Lower leg skin (tissue), 4 donors: Measurements from ENCODE around the gene RTF2. TPM values are rescaled to one million over a fixed set of nuclear protein-coding genes. Genes with fewer than 3 reads are reported as not detected.

Source experiments
- DNase-seq, 2 donors: peaks; one replicate each; pipeline ENCODE4 v3.0.0-alpha.2; 2019; ENCODE audit warnings: low spot score in 2 of 2
- H3K4me3 ChIP-seq: fragments of 200-600 bp; sonication (generic); 2 replicates; pipeline ENCODE4 v1.5.1; 2017; ENCODE audit warnings: mild to moderate bottlenecking, low read depth; ENCODE audit not compliant: poor library complexity, severe bottlenecking
- POLR2A ChIP-seq, 2 donors: fragments of 450-650 bp; IDR thresholded peaks; one replicate each; pipeline ENCODE4 v1.6.1; 2016 to 2017; ENCODE audit warnings: antibody characterized with exemption in 2 of 2, mild to moderate bottlenecking in 1 of 2, moderate library complexity in 1 of 2
- WGBS, 2 donors: methylation state at CpG; one replicate each; pipeline ENCODE4 v1.1.5; 2018; 5-methylcytosine and 5-hydroxymethylcytosine counted together
- intact Hi-C: fragments of 100-400 bp; cut with DNase I; formaldehyde crosslinking; loops from one replicate; pipeline ENCODE4 v1.15.0; 2023; ENCODE audit warnings: low total_unique reads
- total RNA-seq, 4 donors: library from RNA; depleted of rRNA; stranded (reverse); fragments of >200 nt; gene quantifications; one replicate each; pipeline ENCODE4 v1.1.0, GENCODE V29; 2016
- TF ChIP-seq, protein P1 (sequence below), 3 donors: fragments of 450-650 bp; IDR thresholded peaks; one replicate each; pipeline ENCODE4 v1.5.1; 2016; ENCODE audit warnings: antibody characterized with exemption in 3 of 3, mild to moderate bottlenecking in 3 of 3, moderate library complexity in 2 of 3

RTF2 gene
- total RNA-seq, 4 donors from 2014 or later, result 37.0 to 57.8 (median 47.9) TPM

DNA sequence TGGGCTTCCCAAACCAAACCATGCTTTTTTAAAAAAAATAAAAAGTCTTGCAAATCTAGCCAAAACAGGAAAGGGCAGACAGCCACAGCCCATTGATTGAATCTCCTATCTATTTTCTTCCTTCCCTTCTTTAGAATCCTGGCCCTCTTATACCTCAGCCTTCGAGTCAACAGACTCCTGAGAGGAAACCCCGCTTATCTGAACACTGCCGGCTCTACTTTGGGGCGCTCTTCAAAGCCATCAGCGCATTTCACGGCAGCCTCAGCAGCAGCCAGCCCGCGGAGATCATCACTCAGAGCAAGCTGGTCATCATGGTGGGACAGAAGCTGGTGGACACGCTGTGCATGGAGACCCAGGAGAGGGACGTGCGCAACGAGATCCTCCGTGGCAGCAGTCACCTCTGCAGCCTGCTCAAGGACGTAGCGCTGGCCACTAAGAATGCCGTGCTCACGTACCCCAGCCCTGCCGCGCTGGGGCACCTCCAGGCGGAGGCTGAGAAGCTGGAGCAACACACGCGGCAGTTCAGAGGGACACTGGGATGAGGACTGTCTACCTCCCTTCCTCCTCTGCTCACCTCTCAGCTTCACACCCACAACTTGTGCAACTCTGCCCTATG, 10.1 kb upstream of the RTF2 start:
- no peak overlapping the region for H3K4me3 ChIP-seq
- TF ChIP-seq POLR2A (IDR thresholded peaks at IDR 0.05), result no peak
- TF ChIP-seq, protein P1, sequence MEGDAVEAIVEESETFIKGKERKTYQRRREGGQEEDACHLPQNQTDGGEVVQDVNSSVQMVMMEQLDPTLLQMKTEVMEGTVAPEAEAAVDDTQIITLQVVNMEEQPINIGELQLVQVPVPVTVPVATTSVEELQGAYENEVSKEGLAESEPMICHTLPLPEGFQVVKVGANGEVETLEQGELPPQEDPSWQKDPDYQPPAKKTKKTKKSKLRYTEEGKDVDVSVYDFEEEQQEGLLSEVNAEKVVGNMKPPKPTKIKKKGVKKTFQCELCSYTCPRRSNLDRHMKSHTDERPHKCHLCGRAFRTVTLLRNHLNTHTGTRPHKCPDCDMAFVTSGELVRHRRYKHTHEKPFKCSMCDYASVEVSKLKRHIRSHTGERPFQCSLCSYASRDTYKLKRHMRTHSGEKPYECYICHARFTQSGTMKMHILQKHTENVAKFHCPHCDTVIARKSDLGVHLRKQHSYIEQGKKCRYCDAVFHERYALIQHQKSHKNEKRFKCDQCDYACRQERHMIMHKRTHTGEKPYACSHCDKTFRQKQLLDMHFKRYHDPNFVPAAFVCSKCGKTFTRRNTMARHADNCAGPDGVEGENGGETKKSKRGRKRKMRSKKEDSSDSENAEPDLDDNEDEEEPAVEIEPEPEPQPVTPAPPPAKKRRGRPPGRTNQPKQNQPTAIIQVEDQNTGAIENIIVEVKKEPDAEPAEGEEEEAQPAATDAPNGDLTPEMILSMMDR (IDR thresholded peaks at IDR 0.05), result no peak
- DNase-seq, result no peak
- WGBS, 2 donors, result 81 to 85% methylated on average over 18 to 22 of the region's 22 CpGs
- intact Hi-C loops, result no loop called here

DNA sequence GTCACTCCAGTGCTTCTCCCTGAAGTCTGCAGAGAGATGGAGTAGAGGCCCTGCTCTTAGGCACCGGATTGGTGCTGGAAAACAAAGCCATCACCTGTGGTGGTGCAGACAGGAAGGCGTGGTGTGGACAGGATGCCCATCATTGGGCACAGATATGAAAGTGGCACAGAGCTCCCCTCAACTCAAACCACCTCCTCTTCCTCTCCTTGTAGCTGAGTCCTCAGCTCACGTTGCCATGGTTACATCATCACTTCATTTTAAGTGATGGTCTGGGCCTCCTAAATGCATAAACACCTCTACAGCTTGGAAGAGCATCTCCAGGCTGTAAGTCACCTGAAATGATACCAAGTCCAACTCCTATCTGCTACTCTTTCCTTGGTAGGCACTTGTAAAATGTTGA, 8.0 kb upstream of the RTF2 start:
- intact Hi-C loops, result no loop called here
- TF ChIP-seq, protein P1 (IDR thresholded peaks at IDR 0.05), result no peak
- TF ChIP-seq POLR2A (IDR thresholded peaks at IDR 0.05), result no peak

DNA sequence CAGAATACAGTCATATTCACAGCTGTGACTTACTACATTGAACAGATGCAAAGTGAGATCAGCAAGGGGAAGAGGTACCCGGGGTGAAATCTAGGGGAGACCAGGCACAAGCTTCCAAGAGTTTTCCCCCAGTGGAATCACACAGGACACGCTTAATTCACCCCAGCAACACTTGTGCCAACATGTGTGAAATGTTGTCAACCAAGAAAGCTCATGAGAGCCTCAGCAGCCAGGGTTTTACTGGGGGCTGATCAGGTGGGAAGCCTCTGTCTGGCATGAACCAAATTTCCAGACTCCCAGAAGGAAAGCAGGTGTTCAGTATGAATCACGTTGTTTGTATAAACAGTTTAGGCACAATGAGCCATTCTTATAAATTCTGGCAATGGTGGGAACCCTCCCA, 6.9 kb upstream of the RTF2 start:
- no peak for TF ChIP-seq POLR2A (IDR thresholded peaks at IDR 0.05)
- TF ChIP-seq, protein P1 (IDR thresholded peaks at IDR 0.05), result no peak
- no peak overlapping the region for H3K4me3 ChIP-seq
- 59 to 65% methylated on average over 3 of the region's 3 CpGs for WGBS, 2 donors
- intact Hi-C loops, result no loop called here
- DNase-seq, result no peak

More for the DNA sequence above, 8.0 kb upstream of the RTF2 start:
- 77% methylated on average over 3 of the region's 3 CpGs for WGBS, 2 donors
- DNase-seq, result no peak
- H3K4me3 ChIP-seq, result no peak overlapping the region

DNA sequence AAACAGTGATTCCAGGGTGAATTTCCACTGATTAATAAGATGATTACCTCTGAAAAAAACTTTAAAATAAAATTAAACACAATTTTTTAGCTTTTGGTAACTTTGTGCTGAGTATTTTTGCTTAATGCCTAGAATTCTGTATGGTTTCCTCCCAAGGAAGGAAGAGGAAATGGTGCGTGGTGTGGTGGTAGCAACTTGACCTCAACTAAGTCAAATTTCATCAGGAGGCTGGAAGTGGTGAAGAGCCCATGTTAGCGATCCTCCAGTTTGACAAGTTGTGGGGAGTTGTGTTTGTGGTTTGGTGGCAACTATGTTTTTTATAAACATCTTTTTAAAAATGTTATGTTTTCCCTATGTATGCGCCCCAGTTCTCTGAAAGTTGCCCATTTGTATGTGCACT, 5.0 kb upstream of the RTF2 start:
- intact Hi-C loops, result no loop called here

DNA sequence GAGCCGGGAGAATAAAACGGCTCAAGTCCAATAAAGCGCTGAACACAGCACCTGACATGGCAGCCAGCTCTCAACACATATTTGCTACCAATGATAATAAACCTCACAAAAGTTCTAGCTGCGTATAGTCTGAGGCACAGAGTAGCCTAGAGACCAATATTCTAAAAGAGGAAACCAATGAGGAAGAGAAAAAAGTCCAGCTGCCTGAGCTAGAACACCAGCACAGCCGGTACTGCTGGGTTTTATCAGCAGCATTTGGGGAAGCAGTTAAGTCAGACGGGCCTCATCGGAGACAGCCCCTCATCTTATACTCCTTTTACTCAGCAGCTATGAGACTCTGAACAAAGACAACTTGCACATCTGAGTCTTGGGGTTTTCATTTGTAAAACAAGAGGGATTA, 2.4 kb upstream of the RTF2 start:
- WGBS, 2 donors, result 58 to 70% methylated on average over 7 of the region's 7 CpGs
- no peak for TF ChIP-seq POLR2A (IDR thresholded peaks at IDR 0.05)
- TF ChIP-seq, protein P1 (IDR thresholded peaks at IDR 0.05), result no peak
- intact Hi-C loops, result no loop called here
- DNase-seq, result no peak
- no peak overlapping the region for H3K4me3 ChIP-seq

More for the DNA sequence above, 5.0 kb upstream of the RTF2 start:
- no peak overlapping the region for H3K4me3 ChIP-seq
- TF ChIP-seq POLR2A (IDR thresholded peaks at IDR 0.05), result no peak
- TF ChIP-seq, protein P1 (IDR thresholded peaks at IDR 0.05), result no peak
- no peak for DNase-seq
- 72 to 74% methylated on average over 3 of the region's 3 CpGs for WGBS, 2 donors

DNA sequence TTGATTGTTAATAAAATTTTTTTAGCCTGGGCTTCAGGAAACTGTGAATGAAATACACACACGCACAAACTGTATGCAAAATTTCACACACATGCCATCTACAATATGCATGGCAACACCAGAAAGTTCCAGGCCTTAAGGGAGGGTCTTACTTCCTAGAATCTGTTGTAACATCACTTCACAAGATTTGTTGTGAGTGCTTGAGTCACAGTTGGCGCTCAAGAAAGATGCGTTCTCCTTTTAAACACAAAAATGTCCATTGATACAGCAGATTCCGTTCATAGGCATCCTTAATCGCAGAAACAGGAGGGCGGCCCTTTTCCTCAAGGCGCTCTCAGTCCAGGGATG, 485 bp upstream of the RTF2 start:
- intact Hi-C loops, result no loop called here
- H3K4me3 ChIP-seq, result peak overlapping the region; percentile 69
- 5 to 6% methylated on average over 7 of the region's 7 CpGs for WGBS, 2 donors
- DNase-seq, result no peak
- TF ChIP-seq, protein P1 (IDR thresholded peaks at IDR 0.05), result no peak
- TF ChIP-seq POLR2A (IDR thresholded peaks at IDR 0.05), result no peak
